Renal cortex interstitium (tissue), 11 donors: ENCODE measurements around the gene PAK2. TPM values are rescaled to one million over a fixed set of nuclear protein-coding genes. Genes with fewer than 3 reads are reported as not detected.
A peak's percentile ranks its signal among the peaks of the same experiment; 100 is the strongest.

Experiments
- DNase-seq, 11 donors: peaks; one replicate each; pipeline ENCODE4 v3.0.0-alpha.2; 2013; ENCODE audit warnings: low read depth in 9 of 11, low spot score in 4 of 11; ENCODE audit errors: extremely low read depth in 1 of 11
- polyA plus RNA-seq, 3 donors: library from polyadenylated mRNA; unstranded; fragments of 120-200 nt; gene quantifications; one replicate each; pipeline ENCODE4 v1.2.1, GENCODE V29; 2013; ENCODE audit not compliant: insufficient read length in 3 of 3

The PAK2 gene
- polyA plus RNA-seq, 3 donors = 60.8 to 88.7 (median 82.6) TPM

DNA sequence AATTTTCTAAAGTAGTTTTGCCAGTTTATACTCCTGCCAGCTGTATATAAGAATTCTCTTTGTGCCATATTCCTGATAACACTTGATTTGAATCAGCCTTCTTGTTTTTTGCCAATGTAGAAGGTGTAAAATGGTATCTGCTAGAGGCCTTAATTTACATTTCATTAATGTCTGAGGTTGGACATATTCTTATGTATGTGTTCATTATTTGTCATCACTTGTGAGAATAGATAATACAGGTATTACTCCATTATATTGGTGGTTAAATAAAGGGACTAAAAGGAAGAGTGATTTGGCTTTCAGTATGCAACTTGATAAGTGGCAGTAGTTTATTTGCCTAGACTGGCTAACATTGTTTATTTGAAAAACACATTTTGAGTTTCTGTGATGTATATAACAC is 25.8 kb downstream of the PAK2 start:
- DNase-seq = no peak

DNA sequence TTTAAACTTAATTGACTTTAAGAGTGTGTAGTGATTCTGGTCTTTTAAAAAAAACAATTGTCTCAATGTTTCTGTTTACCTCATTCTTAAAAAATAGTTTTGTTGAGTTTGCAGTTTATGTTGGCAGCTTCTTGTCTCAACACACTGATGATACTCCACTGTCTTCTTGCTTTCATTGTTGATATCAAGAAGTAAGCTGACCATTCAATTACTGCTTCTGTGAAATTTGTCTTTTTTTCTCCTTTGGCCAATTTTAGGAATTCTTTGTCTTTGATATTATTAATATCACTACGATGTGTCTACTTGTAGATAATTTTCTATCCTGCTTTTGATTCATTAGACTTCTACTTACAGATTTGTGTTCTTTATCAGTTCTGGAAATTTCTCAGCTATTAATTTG is 31.4 kb downstream of the PAK2 start:
- DNase-seq = no peak

DNA sequence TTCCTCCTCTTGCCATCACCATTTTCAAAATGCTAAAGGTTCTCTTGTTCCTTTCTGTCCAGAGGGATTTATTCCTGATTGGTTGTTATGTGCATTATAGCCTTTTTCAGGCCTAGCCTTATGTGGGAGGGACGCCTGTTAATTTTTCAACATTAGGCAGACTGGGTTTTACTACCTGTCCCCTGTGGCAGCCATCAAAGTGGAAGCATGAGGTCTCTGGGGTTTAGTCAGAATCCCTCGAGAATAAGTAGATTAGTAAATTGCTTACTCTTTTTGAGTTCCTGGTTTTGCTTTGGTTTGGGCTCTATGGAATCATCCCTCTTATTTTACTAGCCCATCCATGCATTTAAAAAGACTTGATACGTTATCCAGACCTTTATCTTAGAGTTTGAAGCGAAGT is 32.4 kb downstream of the PAK2 start:
- no peak for DNase-seq

DNA sequence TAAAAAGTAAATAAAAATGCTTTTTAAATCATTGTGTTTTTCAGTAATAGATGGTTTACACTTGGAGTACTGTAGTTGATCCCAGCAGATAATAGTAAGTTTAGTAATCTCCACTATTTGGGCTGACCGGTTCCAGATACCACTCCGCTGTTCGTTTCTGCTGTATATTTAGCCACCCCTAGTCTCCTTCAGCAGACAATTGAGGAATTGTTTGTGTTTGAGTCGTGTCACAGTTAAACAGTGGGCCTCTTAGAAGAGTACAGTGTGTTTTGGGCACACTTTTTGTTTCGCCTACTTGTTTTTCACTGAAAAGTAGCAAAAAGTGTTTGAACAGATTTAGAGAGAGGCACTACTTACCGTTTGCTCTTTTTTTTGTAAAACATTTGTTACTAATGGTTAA is 33.2 kb downstream of the PAK2 start:
- DNase-seq = no peak

DNA sequence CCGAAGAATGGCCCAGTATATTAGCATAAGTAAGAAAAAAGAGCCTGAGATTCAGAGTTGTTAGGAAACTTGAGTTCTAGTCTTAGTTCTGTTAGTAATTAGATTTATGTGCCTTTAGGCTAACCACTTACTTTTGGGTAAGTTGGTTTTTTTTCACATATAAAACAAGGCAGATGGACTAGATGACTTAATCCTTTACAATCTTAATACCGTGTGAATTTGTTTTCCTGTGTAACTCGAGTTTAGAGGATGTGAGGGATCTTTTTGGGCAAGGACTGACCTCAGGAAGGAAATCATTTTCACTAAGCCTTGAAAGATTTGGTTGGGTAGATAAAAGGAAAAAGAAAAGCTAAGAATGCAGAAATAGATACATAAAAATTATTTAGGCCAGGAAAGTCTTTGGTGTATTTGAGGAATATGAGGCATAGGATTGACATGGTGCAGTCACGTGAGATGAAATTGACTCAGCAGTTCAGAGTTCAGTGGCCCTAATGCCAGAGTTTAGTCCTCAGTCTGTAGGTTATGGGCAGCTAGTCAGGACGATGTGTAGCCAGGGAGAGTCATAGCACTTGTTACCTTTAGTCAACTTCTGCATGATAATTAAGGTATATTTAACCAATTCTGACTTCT is 34.6 kb downstream of the PAK2 start:
- DNase-seq = no peak

DNA sequence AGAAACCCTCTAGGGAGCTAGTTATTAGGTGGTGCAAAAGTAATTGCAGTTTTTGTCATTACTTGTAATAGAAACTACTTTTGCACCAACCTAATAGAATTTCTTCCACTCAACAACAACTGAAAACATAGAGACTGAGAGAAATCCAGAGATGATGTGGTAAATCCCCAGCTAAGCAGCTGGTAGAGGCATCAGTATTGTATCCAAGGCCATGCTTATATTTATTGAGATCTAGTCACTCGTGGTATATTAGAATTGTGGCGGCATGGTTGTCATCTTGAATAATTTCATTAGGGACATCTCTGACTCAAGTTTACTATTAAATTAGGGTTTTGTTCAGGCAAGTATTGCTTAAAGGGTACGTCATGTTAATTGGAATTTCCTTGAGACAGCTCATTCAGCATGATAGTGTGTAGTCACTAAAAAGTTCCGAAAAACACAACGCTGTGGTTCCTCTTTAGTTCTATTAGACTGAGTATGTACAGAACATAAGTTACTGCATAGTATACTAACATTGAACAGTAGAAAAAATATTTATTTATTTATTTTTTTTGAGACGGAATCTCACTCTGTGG is 35.3 kb downstream of the PAK2 start:
- DNase-seq = no peak

DNA sequence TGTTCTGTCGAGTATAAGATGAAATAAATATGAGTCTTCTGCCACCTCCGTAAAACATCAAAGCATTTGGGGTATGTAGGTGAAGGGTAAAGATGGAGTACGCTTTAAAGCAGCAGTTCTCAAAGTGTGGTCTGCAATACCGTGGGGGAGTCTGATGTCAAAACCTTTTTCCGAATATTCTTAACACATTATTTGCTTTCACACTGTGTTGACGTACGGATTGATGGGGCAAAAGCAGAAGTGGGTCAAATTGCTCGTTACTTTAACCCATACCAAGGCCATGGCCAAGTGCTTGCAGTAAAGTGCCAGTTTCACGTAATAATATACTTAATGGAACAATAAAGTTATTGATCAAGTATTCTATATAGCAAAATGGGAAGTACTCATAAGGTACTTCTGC is 36.3 kb downstream of the PAK2 start:
- no peak for DNase-seq

DNA sequence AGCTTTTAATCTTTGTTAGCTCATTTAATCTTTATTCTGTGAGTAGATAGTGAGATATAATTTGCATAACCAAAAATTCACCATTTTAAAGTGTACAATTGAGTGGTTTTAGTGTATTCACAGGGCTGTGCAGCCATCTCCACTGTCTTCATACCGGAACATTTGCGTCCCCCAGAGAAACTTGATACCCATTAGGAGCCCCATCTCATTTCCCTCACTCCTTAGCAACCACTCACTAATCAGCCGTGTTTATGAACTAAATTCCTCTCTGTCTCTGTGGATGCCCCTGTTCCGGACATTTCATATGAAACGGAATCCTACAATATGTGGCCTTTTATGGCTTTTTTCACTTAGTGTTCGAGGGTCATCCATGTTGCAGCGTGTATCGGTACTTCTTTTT is 38.2 kb downstream of the PAK2 start:
- peak in 2 of 11 donors; percentile 28 to 31 for DNase-seq

DNA sequence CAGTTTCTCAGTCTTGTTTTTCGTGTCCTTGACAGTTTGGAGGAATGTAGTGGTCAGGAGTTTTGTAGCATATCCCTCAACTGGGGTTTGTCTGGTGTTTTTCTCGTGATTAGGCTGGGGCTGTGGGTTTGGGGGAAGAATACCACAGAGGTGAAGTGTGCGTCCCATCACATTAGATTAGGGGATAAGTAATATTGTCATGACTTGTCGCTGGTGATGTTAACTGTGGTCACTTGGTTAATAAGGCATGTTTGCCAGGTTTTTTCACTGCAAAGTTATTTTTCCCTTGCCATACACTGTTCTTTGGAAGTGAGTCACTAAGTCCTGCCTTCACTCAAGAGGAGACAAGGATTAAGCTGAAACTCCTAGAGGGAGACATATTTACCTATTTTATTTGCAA is 39.1 kb downstream of the PAK2 start:
- DNase-seq = no peak

DNA sequence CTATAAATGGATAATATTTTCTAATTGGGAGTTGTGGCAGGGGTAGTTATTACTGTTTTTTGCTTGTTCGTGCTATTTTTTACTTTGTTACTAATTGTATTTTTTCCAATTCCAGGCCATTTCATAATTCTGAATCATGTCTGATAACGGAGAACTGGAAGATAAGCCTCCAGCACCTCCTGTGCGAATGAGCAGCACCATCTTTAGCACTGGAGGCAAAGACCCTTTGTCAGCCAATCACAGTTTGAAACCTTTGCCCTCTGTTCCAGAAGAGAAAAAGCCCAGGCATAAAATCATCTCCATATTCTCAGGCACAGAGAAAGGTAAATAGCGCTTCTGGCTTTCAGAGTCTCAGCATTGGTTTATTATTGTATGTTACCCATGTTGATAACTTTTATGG is 42.9 kb downstream of the PAK2 start:
- DNase-seq = no peak

DNA sequence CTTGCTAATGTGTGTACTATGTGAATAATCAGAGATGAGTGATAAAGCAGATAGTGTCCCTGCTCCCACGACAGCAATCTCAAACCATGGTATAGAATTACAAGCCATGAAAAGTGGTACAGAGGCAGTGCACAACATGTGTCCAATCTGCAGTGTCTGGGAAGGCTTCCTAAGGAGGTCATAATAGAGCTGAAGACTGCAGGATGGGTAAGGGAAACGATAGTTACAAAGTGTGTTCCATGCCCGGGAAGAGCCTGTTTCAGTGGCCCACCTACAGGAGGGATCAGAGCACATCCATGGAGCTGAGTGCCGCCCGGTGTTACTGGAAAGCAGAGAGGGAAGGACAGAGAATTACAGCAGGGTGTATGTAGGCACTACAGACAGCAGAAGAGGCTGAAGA is 48.9 kb downstream of the PAK2 start:
- DNase-seq = no peak

DNA sequence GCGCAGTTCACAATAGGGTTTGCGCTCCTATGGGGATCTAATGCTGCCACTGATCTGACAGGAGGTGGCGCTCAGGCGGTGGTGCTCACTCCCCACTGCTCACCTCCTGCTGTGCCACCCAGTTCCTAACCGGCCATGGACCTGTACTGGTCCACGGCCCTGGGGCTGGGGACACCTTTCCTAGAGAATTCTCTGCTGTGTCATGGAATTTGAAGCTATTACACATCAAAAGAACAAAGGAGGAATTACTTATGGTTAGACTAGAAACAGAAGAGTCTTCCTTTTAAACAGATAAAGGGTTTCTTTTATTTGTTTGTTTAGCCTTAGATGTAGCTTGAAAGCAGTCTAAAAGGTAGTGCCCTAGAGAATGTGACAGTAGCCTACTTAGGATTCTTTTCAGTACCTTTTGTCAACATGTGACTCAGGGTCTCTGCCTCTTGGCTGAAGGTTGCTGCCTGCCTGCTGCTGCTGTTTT is 50.3 kb downstream of the PAK2 start:
- DNase-seq = no peak

DNA sequence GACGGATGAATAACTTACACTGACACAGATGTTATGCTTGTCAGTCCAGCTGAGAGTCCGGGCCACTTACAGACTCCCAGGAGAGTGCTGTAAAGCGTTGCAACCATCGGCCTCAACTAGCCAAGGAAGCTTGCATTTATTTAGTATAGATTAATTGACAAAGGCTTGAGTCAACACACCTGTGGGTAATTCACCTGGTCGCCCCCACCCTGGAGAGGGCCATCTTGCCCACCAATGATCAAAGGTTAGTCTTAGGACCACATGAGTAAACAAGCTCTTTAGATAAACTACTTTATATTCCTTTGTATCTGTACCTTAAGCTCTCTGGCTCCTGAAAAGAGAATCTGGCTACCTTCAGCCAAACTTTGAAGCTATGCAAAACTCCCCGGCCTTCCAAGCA is 51.0 kb downstream of the PAK2 start:
- DNase-seq = no peak

DNA sequence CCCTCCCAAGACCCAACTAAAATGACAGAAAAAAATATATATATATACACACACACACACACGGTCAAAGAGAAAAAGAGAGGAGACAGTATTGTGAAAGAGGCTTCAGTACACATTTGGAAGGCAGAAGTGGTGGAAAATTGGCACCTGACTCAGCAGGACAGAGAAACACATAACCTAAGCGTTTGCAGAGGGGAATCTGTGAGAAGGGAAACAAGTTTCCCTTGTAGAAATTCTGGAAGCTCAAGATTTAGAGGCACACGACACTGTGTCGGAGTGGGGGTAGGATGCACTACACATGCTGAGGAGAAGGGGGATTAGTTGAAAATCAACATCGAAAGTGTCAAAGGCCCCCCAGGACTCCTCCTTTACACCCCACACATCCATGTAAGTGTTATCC is 53.1 kb downstream of the PAK2 start:
- DNase-seq = no peak

DNA sequence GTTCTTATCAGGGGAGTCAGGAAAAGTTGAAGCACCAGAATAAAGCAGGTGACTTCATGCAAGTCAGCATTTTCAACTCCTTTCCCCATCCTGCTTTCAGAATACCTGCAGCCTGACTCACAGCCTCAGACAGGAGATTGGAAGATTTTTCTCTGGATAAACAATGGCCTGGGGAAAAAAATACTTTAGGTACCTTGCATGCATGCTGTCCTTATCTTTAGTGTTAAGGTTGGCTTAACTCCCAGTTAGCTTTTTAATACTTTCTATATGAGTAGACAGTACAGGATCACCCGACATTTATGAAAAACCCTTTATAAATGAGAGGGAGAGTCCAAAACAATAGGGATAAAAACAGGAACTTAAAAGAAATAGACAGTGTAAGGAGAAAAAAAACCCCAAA is 53.6 kb downstream of the PAK2 start:
- DNase-seq = peak in 5 of 11 donors; percentile 6 to 32 (median 26)

DNA sequence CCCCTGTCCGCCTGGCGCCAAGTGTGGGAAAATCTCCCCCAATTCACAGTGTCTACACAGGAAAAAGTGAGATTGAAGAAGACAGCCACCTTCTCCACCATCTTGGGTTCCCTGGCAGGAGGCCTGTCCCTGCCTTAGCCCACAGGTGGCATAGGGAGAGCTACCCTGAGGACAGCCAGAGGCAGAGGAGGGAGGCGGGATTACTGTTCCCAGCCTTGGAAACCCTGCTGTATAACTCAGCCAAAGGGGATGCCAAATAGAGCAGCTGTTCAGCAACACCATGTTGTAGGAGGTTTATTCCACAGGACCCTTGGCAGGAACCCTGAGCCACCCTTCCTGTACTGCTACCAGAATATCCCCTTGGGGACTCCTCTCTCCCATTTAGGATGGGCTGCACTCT is 54.8 kb downstream of the PAK2 start:
- DNase-seq = no peak

DNA sequence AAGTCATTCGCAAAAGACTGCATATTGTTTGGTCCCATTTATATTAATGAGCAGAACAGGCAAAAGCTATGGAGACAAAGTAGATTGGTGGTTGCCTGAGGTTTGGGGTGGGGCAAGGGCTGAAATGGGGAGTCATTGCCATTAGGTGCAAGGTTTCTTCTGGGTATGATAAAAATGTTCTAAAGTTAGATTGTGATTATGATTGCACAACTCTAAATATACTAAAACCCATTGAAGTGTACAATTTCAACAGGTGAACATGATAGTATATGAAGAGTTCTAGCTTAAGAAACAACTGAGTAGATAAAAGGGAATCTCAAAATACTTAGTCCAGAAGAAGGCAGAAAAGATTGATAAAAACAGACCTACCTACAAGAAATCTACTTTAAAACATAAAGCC is 56.7 kb downstream of the PAK2 start:
- DNase-seq = no peak

DNA sequence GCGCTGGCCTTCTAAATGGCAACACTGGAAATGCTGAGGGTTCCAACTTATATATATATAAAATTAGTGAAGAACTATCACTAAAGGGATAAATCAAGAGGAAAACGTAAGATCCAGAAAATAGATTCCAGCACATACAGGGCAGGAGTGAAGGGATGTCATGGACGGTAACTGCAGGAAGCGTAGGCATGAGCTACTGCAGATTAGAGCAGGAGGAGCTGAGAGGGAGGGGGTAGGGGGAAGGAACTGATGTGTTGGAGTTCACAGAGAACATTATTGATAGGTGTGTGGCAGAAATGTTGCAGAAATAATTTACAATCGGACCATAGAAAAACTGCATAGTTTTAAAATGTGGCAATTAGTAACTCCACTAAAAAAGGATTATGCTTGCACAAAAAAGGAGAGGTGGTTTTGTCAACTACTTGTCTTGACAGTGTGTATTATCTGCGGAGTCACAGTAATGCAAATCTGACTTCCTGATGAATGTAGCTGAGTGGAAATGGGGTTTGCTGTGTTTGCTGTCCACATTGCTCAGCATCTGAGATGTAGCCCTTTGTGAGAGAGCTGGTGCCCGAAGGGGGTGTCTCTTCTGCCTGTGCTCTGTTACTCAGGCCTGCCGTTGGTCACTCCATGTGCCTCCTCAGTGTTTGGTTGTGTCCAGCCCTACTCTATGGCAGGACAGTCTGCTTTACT is 61.2 kb downstream of the PAK2 start:
- DNase-seq = no peak

DNA sequence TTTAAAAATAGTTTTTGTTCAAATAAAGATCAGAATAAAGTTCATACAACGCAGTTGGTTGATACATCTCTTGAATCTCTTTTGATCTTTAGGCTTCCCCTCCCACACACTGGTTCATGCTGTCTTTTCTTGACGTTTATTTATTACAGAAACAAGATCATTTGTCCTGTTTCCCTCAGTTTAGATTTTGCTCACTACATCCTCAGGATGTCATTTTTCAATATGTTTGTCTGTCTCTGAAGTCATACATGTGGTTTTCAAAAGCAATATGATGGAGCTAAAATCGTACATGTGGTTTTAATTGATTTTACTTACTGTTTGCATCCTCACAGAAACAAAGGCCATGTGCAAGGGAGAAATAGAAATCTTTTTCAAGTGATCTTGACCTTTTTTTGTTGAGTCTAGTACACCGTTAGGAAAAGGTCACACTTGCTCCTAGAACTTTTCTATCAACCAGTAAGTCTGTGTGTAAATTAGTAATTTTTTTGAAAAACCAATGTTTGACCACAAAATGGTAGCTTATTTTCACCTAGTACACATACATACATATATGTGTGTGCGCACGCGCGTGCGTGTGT is 64.3 kb downstream of the PAK2 start:
- DNase-seq = no peak

DNA sequence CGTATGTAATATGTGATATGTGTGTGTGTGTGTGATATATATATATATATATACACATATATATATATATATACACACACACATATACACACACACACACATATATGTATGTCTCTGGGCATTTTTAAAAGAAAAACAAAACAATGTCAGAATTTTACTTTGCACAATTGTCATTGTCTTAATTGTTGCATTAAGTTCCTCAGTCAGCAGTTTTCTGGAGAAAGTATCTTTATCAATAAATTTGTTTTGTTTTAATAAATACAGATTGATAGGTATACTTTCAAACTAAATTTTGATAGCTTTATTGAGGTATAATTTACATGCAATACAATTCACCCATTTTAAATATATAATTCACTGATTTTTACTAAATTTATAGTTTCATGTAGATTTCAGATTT is 65.1 kb downstream of the PAK2 start:
- no peak for DNase-seq
